ENCODE results near the gene PROK2. TPM values are rescaled to one million over a fixed set of nuclear protein-coding genes. Genes with fewer than 3 reads are reported as not detected.

The PROK2 gene
- total and polyA plus RNA-seq, 4 donors = 0.24 to 0.84 (median 0.41) TPM

GRCh38 chr3:71722693-71723092 is 62.3 kb downstream of the PROK2 start:
- peaks cover 0 to 23% (median 13%) of the 10 kb centered on the region in 4 donors for H3K4me1 ChIP-seq (ENCODE audit: control insufficient read depth in 4 of 4, insufficient read depth in 4 of 4, low read length in 3 of 4)
- no peak overlapping the region for H3K4me3 ChIP-seq (ENCODE audit: low read depth in 1 of 3, low read length in 3 of 3)
- H3K27ac ChIP-seq (ENCODE audit: low read depth in 1 of 2, low read length in 2 of 2) = no peak overlapping the region
- no peak overlapping the region for H3K9ac ChIP-seq (ENCODE audit: low read depth in 1 of 2, low read length in 2 of 2)
- TF ChIP-seq GABPA (IDR thresholded peaks at IDR 0.05 in 1 of 2, conservative IDR thresholded peaks at IDR 0.05 in 1 of 2) = no peak
- TF ChIP-seq, protein P1, sequence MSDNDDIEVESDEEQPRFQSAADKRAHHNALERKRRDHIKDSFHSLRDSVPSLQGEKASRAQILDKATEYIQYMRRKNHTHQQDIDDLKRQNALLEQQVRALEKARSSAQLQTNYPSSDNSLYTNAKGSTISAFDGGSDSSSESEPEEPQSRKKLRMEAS (IDR thresholded peaks at IDR 0.05) = no peak
- TF ChIP-seq JUND (IDR thresholded peaks at IDR 0.05) = no peak
- TF ChIP-seq ZBTB33 (IDR thresholded peaks at IDR 0.05) = no peak
- no peak for TF ChIP-seq CTCF (IDR thresholded peaks at IDR 0.05; ENCODE audit: low read depth, low read length, missing input control)
- TF ChIP-seq HNF4A (conservative IDR thresholded peaks at IDR 0.05) = no peak
- TF ChIP-seq RXRA (IDR thresholded peaks at IDR 0.05) = no peak
- TF ChIP-seq ATF3 (IDR thresholded peaks at IDR 0.05) = no peak
- no peak for TF ChIP-seq FOXA1 (IDR thresholded peaks at IDR 0.05)
- no peak for TF ChIP-seq REST (IDR thresholded peaks at IDR 0.05)
- no peak for TF ChIP-seq TAF1 (conservative IDR thresholded peaks at IDR 0.05)
- TF ChIP-seq NR2F2 (IDR thresholded peaks at IDR 0.05) = no peak
- no peak for TF ChIP-seq EGR1 (IDR thresholded peaks at IDR 0.05; ENCODE audit: low read depth in 2 of 2)
- TF ChIP-seq HNF4G (IDR thresholded peaks at IDR 0.05) = no peak
- TF ChIP-seq FOXA2 (IDR thresholded peaks at IDR 0.05) = no peak
- no peak for TF ChIP-seq RAD21 (IDR thresholded peaks at IDR 0.05)
- TF ChIP-seq YY1 (IDR thresholded peaks at IDR 0.05) = no peak
- WGBS = 91% methylated on average over 1 of the region's 1 CpG
- no peaks in the 10 kb centered on the region for H3K27me3 ChIP-seq (ENCODE audit: control insufficient read depth in 4 of 4, insufficient read depth in 4 of 4, low read length in 3 of 4)
- DNase-seq (ENCODE audit: low spot score) = no peak
- no peaks in the 10 kb centered on the region for H3K36me3 ChIP-seq (ENCODE audit: control insufficient read depth in 4 of 4, insufficient read depth in 3 of 4, low read depth in 1 of 4, low read length in 3 of 4)
- H3K9me3 ChIP-seq (ENCODE audit: control insufficient read depth in 4 of 4, low read length in 3 of 4) = no peaks in the 10 kb centered on the region

Small RNAs within 50 kb of the gene (small RNA-seq; reads per million reads assigned to genes)
- not detected for gene RN7SL271P

Other genes with a start within 250 kb of the PROK2 start
- 10 to 100 TPM; 33.5 to 35.4 TPM for gene FOXP1, start 201.4 kb downstream of the PROK2 start, total RNA-seq
- 10 to 100 TPM in 1 of 2 donors, 1 to 10 TPM in 1; 4.9 to 30.5 TPM for gene FOXP1, start 201.4 kb downstream of the PROK2 start, polyA plus RNA-seq
- 1 to 10 TPM; 1.5 to 3.7 TPM for gene EIF4E3, start 59.7 kb downstream of the PROK2 start, total RNA-seq
- gene EIF4E3, start 59.7 kb downstream of the PROK2 start, polyA plus RNA-seq = 1 to 10 TPM; 1.1 to 4.0 TPM
- under 1 TPM; 0.17 to 0.65 TPM for gene GPR27, start 31.3 kb downstream of the PROK2 start, total RNA-seq
- gene GPR27, start 31.3 kb downstream of the PROK2 start, polyA plus RNA-seq = under 1 TPM in 1 of 2 donors, not detected in 1; 0.09 TPM